Measurements from ENCODE around the gene EIF2B2. TPM values are rescaled to one million over a fixed set of nuclear protein-coding genes. Genes with fewer than 3 reads are reported as not detected.

Gene EIF2B2
- total RNA-seq, 3 donors from 2014 or later, result 61.2 to 69.4 (median 66.0) TPM

- no peaks in the 10 kb centered on the region for H3K9me3 Mint-ChIP-seq
- H3K27me3 Mint-ChIP-seq (ENCODE audit: low read depth), result no peaks in the 10 kb centered on the region
- ATAC-seq, result no peak
- peaks cover 29% of the 10 kb centered on the region for H3K36me3 Mint-ChIP-seq (ENCODE audit: insufficient read depth)
- H3K4me3 Mint-ChIP-seq, result no peak overlapping the region
- H3K4me1 Mint-ChIP-seq (ENCODE audit: low read depth), result no peaks in the 10 kb centered on the region
- DNase-seq, result no peak
These were observed 23.2 kb downstream of the EIF2B2 start for GRCh38 chr14:75025876-75026275.

- H3K36me3 Mint-ChIP-seq (ENCODE audit: insufficient read depth), result peaks cover 28% of the 10 kb centered on the region
- H3K9me3 Mint-ChIP-seq, result no peaks in the 10 kb centered on the region
- no peaks in the 10 kb centered on the region for H3K27me3 Mint-ChIP-seq (ENCODE audit: low read depth)
- H3K4me1 Mint-ChIP-seq (ENCODE audit: low read depth), result no peaks in the 10 kb centered on the region
- H3K4me3 Mint-ChIP-seq, result no peak overlapping the region
- DNase-seq, result no peak
- ATAC-seq, result no peak
These were observed 27.4 kb downstream of the EIF2B2 start for GRCh38 chr14:75030147-75030546.

DNA sequence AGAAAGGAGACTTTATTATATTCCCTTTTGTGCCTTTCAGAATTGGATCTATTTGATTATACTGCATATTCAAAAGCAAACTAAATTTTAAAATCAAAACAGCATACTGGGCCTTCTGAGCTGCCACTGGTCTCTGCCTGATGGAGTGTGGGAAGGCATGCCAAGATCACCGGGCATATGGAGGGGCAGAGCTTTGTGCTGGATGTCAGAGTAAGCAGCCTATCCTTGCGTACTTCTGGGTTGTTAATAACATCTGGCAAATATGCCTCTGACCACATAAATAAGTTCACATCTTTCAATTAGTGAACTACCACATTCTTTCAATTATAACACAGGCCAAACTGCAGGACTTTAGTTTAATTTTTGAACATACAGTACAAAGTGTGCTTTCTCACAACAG is 30.2 kb downstream of the EIF2B2 start:
- Mint-ChIP-seq H3K27me3 (ENCODE audit: low read depth) (no peaks in the 10 kb centered on the region), H3K36me3 (ENCODE audit: insufficient read depth) (peaks cover 40% of the 10 kb centered on the region), H3K9me3 (no peaks in the 10 kb centered on the region), H3K4me3 (no peak overlapping the region), H3K4me1 (ENCODE audit: low read depth) (no peaks in the 10 kb centered on the region)
- DNase-seq, result no peak
- no peak for ATAC-seq

- H3K4me3 Mint-ChIP-seq, result no peak overlapping the region
- no peak for DNase-seq
- H3K36me3 Mint-ChIP-seq (ENCODE audit: insufficient read depth), result peaks cover 27% of the 10 kb centered on the region
- H3K27me3 Mint-ChIP-seq (ENCODE audit: low read depth), result no peaks in the 10 kb centered on the region
- H3K9me3 Mint-ChIP-seq, result no peaks in the 10 kb centered on the region
- peaks cover 14% of the 10 kb centered on the region for H3K4me1 Mint-ChIP-seq (ENCODE audit: low read depth)
- no peak for ATAC-seq
These were observed 37.8 kb downstream of the EIF2B2 start for GRCh38 chr14:75040507-75040906.

GRCh38 chr14:75040959-75041358 is 38.2 kb downstream of the EIF2B2 start:
- Mint-ChIP-seq H3K36me3 (ENCODE audit: insufficient read depth) (peaks cover 24% of the 10 kb centered on the region), H3K4me3 (no peak overlapping the region), H3K27me3 (ENCODE audit: low read depth) (no peaks in the 10 kb centered on the region), H3K9me3 (no peaks in the 10 kb centered on the region), H3K4me1 (ENCODE audit: low read depth) (peaks cover 19% of the 10 kb centered on the region)
- DNase-seq, result no peak
- no peak for ATAC-seq

DNA sequence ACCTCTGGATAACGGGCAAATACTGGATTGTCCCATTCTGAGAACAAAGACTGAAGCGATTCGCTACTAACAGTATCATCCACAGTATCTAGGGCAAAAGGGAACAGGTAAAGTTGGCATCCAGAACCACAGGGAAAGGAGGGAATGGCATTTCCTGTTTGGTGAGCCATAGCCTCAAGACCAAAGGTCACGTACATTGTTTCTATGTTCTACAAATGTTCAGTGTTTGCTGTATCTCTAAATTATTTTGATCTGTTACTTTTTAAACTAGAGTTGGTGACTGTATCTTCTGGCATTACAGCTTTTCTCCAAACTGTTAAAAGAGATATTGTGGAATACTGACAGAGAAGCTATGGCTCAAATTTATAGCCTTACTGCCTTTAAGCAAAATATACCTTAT is 38.9 kb downstream of the EIF2B2 start:
- ATAC-seq (no peak), DNase-seq (no peak)
- Mint-ChIP-seq H3K9me3 (no peaks in the 10 kb centered on the region), H3K36me3 (ENCODE audit: insufficient read depth) (peaks cover 20% of the 10 kb centered on the region), H3K4me1 (ENCODE audit: low read depth) (peaks cover 24% of the 10 kb centered on the region), H3K4me3 (no peak overlapping the region), H3K27me3 (ENCODE audit: low read depth) (no peaks in the 10 kb centered on the region)

- Mint-ChIP-seq H3K27me3 (ENCODE audit: low read depth) (no peaks in the 10 kb centered on the region), H3K9me3 (no peaks in the 10 kb centered on the region), H3K4me1 (ENCODE audit: low read depth) (peaks cover 28% of the 10 kb centered on the region), H3K4me3 (no peak overlapping the region), H3K36me3 (ENCODE audit: insufficient read depth) (peaks cover 16% of the 10 kb centered on the region)
- ATAC-seq (no peak), DNase-seq (no peak)
These were observed 39.3 kb downstream of the EIF2B2 start for GRCh38 chr14:75042035-75042434.

DNA sequence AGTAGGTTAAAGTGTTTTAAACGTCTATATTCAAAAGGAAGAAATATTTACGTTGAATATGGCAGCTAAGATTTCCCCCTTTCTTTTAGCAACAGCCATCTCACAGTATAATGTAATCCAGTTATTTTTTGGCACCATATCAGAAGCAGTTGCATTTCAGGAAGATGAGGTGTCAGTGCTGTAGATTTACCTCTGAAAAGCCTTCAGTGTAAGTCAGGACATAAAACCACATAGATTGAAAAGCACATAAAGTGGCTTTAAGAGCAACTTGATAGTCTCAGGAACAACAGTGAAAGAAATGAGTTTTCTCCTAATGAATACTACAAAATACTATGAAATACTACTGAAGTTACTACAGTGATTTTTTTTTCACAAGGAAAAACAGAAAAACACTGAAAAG is 41.6 kb downstream of the EIF2B2 start:
- Mint-ChIP-seq H3K4me3 (no peak overlapping the region), H3K4me1 (ENCODE audit: low read depth) (peaks cover 36% of the 10 kb centered on the region), H3K9me3 (no peaks in the 10 kb centered on the region), H3K27me3 (ENCODE audit: low read depth) (no peaks in the 10 kb centered on the region), H3K36me3 (ENCODE audit: insufficient read depth) (peaks cover 19% of the 10 kb centered on the region)
- DNase-seq, result no peak
- no peak for ATAC-seq

DNA sequence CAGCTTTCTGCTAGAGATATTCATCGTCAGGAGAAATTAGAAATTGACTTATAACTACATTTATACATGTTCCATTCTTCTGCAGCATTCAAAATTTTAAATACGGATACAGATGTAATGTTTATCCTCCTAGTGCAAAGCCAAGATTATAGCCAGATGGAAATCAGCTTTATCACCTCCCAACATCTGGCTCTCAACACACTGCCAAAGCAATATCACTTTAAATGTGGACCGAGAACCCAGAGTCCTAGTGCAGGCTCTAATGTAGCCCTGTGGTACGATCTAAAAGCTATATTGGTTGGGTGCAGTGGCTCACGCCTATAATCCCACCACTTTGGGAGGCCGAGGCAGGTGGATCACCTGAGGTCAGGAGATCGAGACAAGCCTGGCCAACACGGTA is 42.0 kb downstream of the EIF2B2 start:
- peaks cover 19% of the 10 kb centered on the region for H3K36me3 Mint-ChIP-seq (ENCODE audit: insufficient read depth)
- H3K4me3 Mint-ChIP-seq, result no peak overlapping the region
- DNase-seq (no peak), ATAC-seq (no peak)
- H3K27me3 Mint-ChIP-seq (ENCODE audit: low read depth), result no peaks in the 10 kb centered on the region
- H3K4me1 Mint-ChIP-seq (ENCODE audit: low read depth), result peaks cover 40% of the 10 kb centered on the region
- H3K9me3 Mint-ChIP-seq, result no peaks in the 10 kb centered on the region

- H3K27me3 Mint-ChIP-seq (ENCODE audit: low read depth), result no peaks in the 10 kb centered on the region
- no peaks in the 10 kb centered on the region for H3K9me3 Mint-ChIP-seq
- ATAC-seq (no peak), DNase-seq (no peak)
- H3K4me3 Mint-ChIP-seq, result no peak overlapping the region
- peaks cover 17% of the 10 kb centered on the region for H3K36me3 Mint-ChIP-seq (ENCODE audit: insufficient read depth)
- H3K4me1 Mint-ChIP-seq (ENCODE audit: low read depth), result peaks cover 50% of the 10 kb centered on the region
These were observed 43.6 kb downstream of the EIF2B2 start for GRCh38 chr14:75046275-75046674.

DNA sequence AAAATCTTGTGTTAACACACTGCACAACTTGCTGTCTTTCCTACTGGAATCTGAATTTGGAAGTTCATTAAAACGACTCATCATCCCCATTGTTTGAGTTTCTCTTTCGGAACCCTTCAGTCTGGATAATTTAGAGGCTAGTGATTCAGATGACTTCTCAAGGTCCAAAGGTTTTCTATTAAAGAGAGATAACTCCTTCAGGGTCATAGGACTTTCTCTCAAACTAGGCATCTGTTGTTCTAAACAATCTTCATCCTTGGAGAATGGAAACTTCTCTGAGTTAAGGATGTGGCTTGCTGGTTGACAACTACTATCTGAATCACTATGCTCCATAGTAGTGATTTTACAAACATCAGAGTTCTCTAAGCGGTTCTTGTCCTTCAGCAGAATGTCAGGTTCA is 44.2 kb downstream of the EIF2B2 start:
- peak in 1 of 2 donors; percentile 29 for ATAC-seq
- H3K27me3 Mint-ChIP-seq (ENCODE audit: low read depth), result no peaks in the 10 kb centered on the region
- peaks cover 51% of the 10 kb centered on the region for H3K4me1 Mint-ChIP-seq (ENCODE audit: low read depth)
- no peak overlapping the region for H3K4me3 Mint-ChIP-seq
- H3K9me3 Mint-ChIP-seq, result no peaks in the 10 kb centered on the region
- no peak for DNase-seq
- H3K36me3 Mint-ChIP-seq (ENCODE audit: insufficient read depth), result peaks cover 17% of the 10 kb centered on the region

- H3K4me3 Mint-ChIP-seq, result no peak overlapping the region
- ATAC-seq (no peak), DNase-seq (no peak)
- H3K9me3 Mint-ChIP-seq, result no peaks in the 10 kb centered on the region
- H3K4me1 Mint-ChIP-seq (ENCODE audit: low read depth), result peaks cover 54% of the 10 kb centered on the region
- peaks cover 13% of the 10 kb centered on the region for H3K36me3 Mint-ChIP-seq (ENCODE audit: insufficient read depth)
- H3K27me3 Mint-ChIP-seq (ENCODE audit: low read depth), result no peaks in the 10 kb centered on the region
These were observed 44.8 kb downstream of the EIF2B2 start for GRCh38 chr14:75047506-75047905.

GRCh38 chr14:75048101-75048500 is 45.4 kb downstream of the EIF2B2 start:
- Mint-ChIP-seq H3K36me3 (ENCODE audit: insufficient read depth) (peaks cover 15% of the 10 kb centered on the region), H3K4me3 (no peak overlapping the region), H3K9me3 (no peaks in the 10 kb centered on the region), H3K27me3 (ENCODE audit: low read depth) (no peaks in the 10 kb centered on the region), H3K4me1 (ENCODE audit: low read depth) (peaks cover 56% of the 10 kb centered on the region)
- no peak for DNase-seq
- no peak for ATAC-seq

DNA sequence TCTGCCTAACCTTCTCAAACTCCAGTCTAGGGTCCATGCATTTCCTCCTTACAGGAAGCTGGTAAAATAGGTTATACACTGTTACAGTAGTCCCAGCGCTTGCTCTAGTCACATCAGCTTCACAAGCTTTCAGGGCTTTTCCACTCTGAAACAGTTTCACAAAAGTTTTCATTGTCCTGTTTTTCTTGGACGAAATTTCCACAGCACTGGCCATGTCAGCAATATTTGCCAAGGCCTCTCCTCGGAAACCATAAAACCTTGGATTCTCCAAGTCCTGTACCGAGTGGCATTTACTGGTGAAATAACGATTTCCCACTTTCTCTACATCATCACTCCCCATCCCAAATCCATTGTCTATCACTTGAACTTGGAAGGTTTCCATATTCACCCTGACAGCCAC is 46.4 kb downstream of the EIF2B2 start:
- Mint-ChIP-seq H3K27me3 (ENCODE audit: low read depth) (no peaks in the 10 kb centered on the region), H3K4me3 (no peak overlapping the region), H3K4me1 (ENCODE audit: low read depth) (peaks cover 54% of the 10 kb centered on the region), H3K9me3 (no peaks in the 10 kb centered on the region), H3K36me3 (ENCODE audit: insufficient read depth) (peaks cover 14% of the 10 kb centered on the region)
- ATAC-seq (no peak), DNase-seq (no peak)

GRCh38 chr14:75049731-75050201 is 47.0 kb downstream of the EIF2B2 start:
- peaks cover 14% of the 10 kb centered on the region for H3K36me3 Mint-ChIP-seq (ENCODE audit: insufficient read depth)
- peak overlapping the region; percentile 91 for H3K4me3 Mint-ChIP-seq
- DNase-seq (no peak), ATAC-seq (no peak)
- H3K9me3 Mint-ChIP-seq, result no peaks in the 10 kb centered on the region
- H3K27me3 Mint-ChIP-seq (ENCODE audit: low read depth), result no peaks in the 10 kb centered on the region
- peaks cover 49% of the 10 kb centered on the region for H3K4me1 Mint-ChIP-seq (ENCODE audit: low read depth)
